Body of pancreas (tissue), 4 donors: ENCODE results near the gene SMLR1. TPM values are rescaled to one million over a fixed set of nuclear protein-coding genes. Genes with fewer than 3 reads are reported as not detected.

Source experiments
- ATAC-seq: fragments of 150-250 bp; one replicate; pipeline ENCODE4 v1.9.1; 2016
- DNase-seq, 4 donors: peaks; one replicate each; pipeline ENCODE4 v3.0.0-alpha.2; 2019
- H3K27ac ChIP-seq, 4 donors: fragments of 200-600 bp; sonication (generic); 1 replicate in 3 of 4; 2 replicates in 1 of 4; pipeline versions ENCODE4 v1.5.1 to v1.6.1; 2016 to 2019; ENCODE audit warnings: mild to moderate bottlenecking in 1 of 4, mixed read lengths in 1 of 4, moderate library complexity in 1 of 4
- H3K27me3 ChIP-seq, 2 donors: fragments of 200-600 bp; sonication (generic); one replicate each; pipeline ENCODE4 v1.6.0; 2016; ENCODE audit warnings: mild to moderate bottlenecking in 1 of 2
- H3K36me3 ChIP-seq, 2 donors: fragments of 200-600 bp; sonication (generic); replicated peaks in 1 of 2; 2 replicates each; pipeline ENCODE4 v1.5.1; 2016; ENCODE audit warnings: low read depth in 2 of 2; ENCODE audit not compliant: insufficient read depth in 1 of 2
- H3K4me1 ChIP-seq: fragments of 200-600 bp; sonication (generic); one replicate; pipeline ENCODE4 v1.6.0; 2016
- H3K4me3 ChIP-seq, 2 donors: fragments of 200-600 bp; sonication (generic); 1 replicate in 1 of 2; 2 replicates in 1 of 2; pipeline ENCODE4 v1.5.1; 2016 to 2019
- H3K9me3 ChIP-seq, 3 donors: fragments of 200-600 bp; sonication (generic); 1 replicate in 2 of 3; 2 replicates in 1 of 3; pipeline ENCODE4 v1.5.1; 2016
- POLR2A ChIP-seq, 3 donors: fragments of 450-650 bp; IDR thresholded peaks; one replicate each; pipeline ENCODE4 v1.6.1; 2016; ENCODE audit warnings: antibody characterized with exemption in 3 of 3, mild to moderate bottlenecking in 2 of 3
- WGBS, 2 donors: methylation state at CpG; one replicate each; pipeline ENCODE4 v1.1.5; 2017; 5-methylcytosine and 5-hydroxymethylcytosine counted together
- intact Hi-C: fragments of 100-400 bp; cut with DNase I; formaldehyde crosslinking; loops from one replicate; pipeline ENCODE4 v1.15.1; 2023
- total RNA-seq, 2 donors: library from RNA; depleted of rRNA; stranded (reverse); fragments of >200 nt; gene quantifications; one replicate each; pipeline ENCODE4 v1.1.0, GENCODE V29; 2016
- TF ChIP-seq, protein P1 (sequence below), 7 experiments: fragments of 450-650 bp in 4 of 7; fragments of 200-600 bp in 3 of 7; sonication (generic) in 3 of 7; IDR thresholded peaks; one replicate each; pipeline ENCODE4 v1.5.1; 2016 to 2019; ENCODE audit warnings: antibody characterized with exemption in 7 of 7

SMLR1 gene
- total RNA-seq: under 1 TPM in 1 of 2 donors, not detected in 1; 0.52 TPM

- 33 to 35% methylated on average over 11 of the region's 11 CpGs for WGBS, 2 donors
- Histone ChIP-seq H3K27ac (peak within 1 kb of the TSS in 3 of 4 donors; percentile 6 to 61 (median 49)), H3K9me3 (no peaks in the 10 kb centered on the region), H3K27me3 (no peaks in the 10 kb centered on the region), H3K4me1 (peaks cover 25% of the 10 kb centered on the region), H3K4me3 (no peak within 1 kb of the TSS), H3K36me3 (no peaks in the 10 kb centered on the region)
- ATAC-seq (peak; percentile 91), DNase-seq (peak; percentile 23 to 47 (median 30))
- no peak for TF ChIP-seq POLR2A (IDR thresholded peaks at IDR 0.05)
- TF ChIP-seq, protein P1, sequence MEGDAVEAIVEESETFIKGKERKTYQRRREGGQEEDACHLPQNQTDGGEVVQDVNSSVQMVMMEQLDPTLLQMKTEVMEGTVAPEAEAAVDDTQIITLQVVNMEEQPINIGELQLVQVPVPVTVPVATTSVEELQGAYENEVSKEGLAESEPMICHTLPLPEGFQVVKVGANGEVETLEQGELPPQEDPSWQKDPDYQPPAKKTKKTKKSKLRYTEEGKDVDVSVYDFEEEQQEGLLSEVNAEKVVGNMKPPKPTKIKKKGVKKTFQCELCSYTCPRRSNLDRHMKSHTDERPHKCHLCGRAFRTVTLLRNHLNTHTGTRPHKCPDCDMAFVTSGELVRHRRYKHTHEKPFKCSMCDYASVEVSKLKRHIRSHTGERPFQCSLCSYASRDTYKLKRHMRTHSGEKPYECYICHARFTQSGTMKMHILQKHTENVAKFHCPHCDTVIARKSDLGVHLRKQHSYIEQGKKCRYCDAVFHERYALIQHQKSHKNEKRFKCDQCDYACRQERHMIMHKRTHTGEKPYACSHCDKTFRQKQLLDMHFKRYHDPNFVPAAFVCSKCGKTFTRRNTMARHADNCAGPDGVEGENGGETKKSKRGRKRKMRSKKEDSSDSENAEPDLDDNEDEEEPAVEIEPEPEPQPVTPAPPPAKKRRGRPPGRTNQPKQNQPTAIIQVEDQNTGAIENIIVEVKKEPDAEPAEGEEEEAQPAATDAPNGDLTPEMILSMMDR (IDR thresholded peaks at IDR 0.05): no peak
- intact Hi-C loops: no loop called here
Measured at GRCh38 chr6:130827247-130828149, at the start of gene SMLR1. TSS of gene SMLR1 (plus strand) at chr6:130827406. CDS start at chr6:130827414, 8 bp downstream.

DNA sequence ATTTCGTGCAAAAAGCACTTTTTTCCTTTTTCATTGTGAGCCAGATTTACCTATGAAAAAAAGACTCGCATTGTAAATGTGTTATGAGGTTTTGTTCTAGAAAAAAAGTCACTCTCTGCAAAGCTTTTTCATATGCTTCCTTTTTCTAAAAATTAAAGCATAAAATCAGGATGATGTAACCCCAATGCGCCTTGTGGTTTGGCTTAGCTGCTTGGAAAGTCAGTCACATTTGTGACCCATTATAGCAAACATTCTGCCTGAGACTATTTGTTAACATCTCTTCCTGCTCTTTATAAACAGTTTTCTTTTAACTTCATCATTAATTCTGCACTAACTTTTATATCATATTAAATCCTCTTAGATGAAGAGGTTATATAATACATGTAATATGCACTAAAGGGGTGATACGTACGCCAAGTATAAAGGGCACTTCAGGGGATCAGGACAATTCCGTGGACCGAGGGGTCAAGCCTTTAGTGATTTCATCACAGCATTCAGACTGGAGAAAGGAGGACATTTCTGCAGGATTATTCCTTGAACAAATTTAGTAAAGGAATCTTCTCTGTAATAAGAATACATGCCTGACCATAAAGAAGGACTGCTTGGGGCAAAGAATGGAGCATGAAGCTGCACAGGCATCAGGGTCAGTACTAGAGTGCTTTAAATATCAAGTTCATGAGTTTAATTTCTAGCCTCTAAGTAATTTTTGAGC is 48.1 kb upstream of the SMLR1 start:
- WGBS, 2 donors: 63 to 79% methylated on average over 7 of the region's 7 CpGs
- Histone ChIP-seq H3K27me3 (no peaks in the 10 kb centered on the region), H3K4me1 (no peaks in the 10 kb centered on the region), H3K36me3 (no peaks in the 10 kb centered on the region), H3K4me3 (no peak overlapping the region), H3K27ac (no peak overlapping the region), H3K9me3 (peaks cover 0 to 3% (median 0%) of the 10 kb centered on the region in 3 donors)
- intact Hi-C loops: no loop called here
- ATAC-seq (no peak), DNase-seq (peak in 1 of 4 donors; percentile 5)
- TF ChIP-seq POLR2A (IDR thresholded peaks at IDR 0.05): no peak
- TF ChIP-seq, protein P1 (IDR thresholded peaks at IDR 0.05): no peak

DNA sequence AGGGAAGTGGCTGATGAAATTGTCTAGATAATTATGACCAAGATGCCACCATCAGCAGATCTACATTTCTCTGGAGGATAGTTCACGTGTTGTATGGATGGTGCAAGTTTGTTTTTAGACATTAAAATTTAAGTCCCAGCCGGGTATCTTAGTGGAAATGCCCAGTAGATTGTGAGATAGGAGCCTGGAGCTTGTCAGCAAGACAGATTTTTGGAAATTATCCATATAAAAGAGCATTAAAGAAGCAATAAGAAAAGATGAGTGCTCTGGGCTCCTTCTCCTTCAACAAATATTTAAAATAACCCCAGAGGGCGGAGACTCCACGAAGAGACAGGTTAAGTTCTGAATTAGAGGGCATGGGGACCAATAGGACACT is 47.6 kb upstream of the SMLR1 start:
- H3K4me1 ChIP-seq: no peaks in the 10 kb centered on the region
- TF ChIP-seq POLR2A (IDR thresholded peaks at IDR 0.05): no peak
- TF ChIP-seq, protein P1 (IDR thresholded peaks at IDR 0.05): no peak
- peaks cover 0 to 3% (median 0%) of the 10 kb centered on the region in 3 donors for H3K9me3 ChIP-seq
- no peaks in the 10 kb centered on the region for H3K36me3 ChIP-seq
- H3K4me3 ChIP-seq: no peak overlapping the region
- H3K27ac ChIP-seq: no peak overlapping the region
- H3K27me3 ChIP-seq: no peaks in the 10 kb centered on the region
- 43 to 46% methylated on average over 4 of the region's 4 CpGs for WGBS, 2 donors
- ATAC-seq (no peak), DNase-seq (no peak)
- intact Hi-C loops: no loop called here

GRCh38 chr6:130780122-130780521 is 47.1 kb upstream of the SMLR1 start:
- TF ChIP-seq POLR2A (IDR thresholded peaks at IDR 0.05): no peak
- TF ChIP-seq, protein P1 (IDR thresholded peaks at IDR 0.05): no peak
- whole genome bisulfite sequencing, 2 donors: 33 to 38% methylated on average over 1 of the region's 1 CpG

More at GRCh38 chr6:130780122-130780521, 47.1 kb upstream of the SMLR1 start:
- intact Hi-C loops: no loop called here
- H3K4me3 ChIP-seq: no peak overlapping the region
- peaks cover 0 to 3% (median 0%) of the 10 kb centered on the region in 3 donors for H3K9me3 ChIP-seq
- no peaks in the 10 kb centered on the region for H3K36me3 ChIP-seq
- H3K27me3 ChIP-seq: no peaks in the 10 kb centered on the region
- H3K27ac ChIP-seq: no peak overlapping the region
- no peaks in the 10 kb centered on the region for H3K4me1 ChIP-seq
- no peak for DNase-seq
- no peak for ATAC-seq
